Activated naive CD8-positive, alpha-beta T cell (primary cell): ENCODE results near the gene FAM163A.

ENCODE experiments used
- H3K27ac Mint-ChIP-seq: one replicate; pipeline ENCODE4 v1.8.0; 2021; ENCODE audit warnings: mixed read lengths
- H3K27me3 Mint-ChIP-seq: one replicate; pipeline ENCODE4 v1.8.0; 2021; ENCODE audit warnings: mixed read lengths
- H3K36me3 Mint-ChIP-seq: one replicate; pipeline ENCODE4 v1.8.0; 2021; ENCODE audit warnings: mixed read lengths
- H3K4me1 Mint-ChIP-seq: one replicate; pipeline ENCODE4 v1.8.0; 2021; ENCODE audit warnings: low read depth, mixed read lengths
- H3K4me3 Mint-ChIP-seq: one replicate; pipeline ENCODE4 v1.8.0; 2021; ENCODE audit warnings: mild to moderate bottlenecking, mixed read lengths
- H3K9me3 Mint-ChIP-seq: one replicate; pipeline ENCODE4 v1.8.0; 2021; ENCODE audit warnings: low read depth, mixed read lengths

The FAM163A gene

DNA sequence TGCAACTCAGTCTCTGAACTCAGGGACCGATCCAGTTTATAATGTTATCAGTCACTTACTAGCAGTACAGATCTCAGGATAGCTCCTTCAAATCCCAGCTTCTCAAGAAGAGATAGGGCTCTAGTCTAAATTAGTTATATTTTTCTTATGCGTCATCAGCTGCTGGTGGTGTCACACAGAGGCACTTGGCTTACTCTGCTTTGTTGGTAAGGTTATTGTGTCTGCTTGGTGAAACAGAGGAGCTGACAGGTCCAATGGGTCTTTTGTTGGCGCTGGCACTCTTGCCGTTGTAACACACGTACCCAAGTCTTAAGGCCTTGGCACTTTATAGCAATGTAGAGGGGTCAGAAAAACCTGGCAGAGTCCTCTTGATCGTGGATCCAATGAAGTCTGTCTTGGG is 122.3 kb downstream of the FAM163A start:
- H3K4me1 Mint-ChIP-seq, result peaks cover 6% of the 10 kb centered on the region
- H3K27ac Mint-ChIP-seq, result no peak overlapping the region
- H3K36me3 Mint-ChIP-seq, result peaks cover 6% of the 10 kb centered on the region

More for the DNA sequence above, 122.3 kb downstream of the FAM163A start:
- H3K4me3 Mint-ChIP-seq, result no peak overlapping the region
- H3K9me3 Mint-ChIP-seq, result no peaks in the 10 kb centered on the region
- no peaks in the 10 kb centered on the region for H3K27me3 Mint-ChIP-seq
